GM12874 (cell line): ENCODE measurements around the gene KIF5A.

Experiments
- CTCF ChIP-seq: IDR thresholded peaks from 2 replicates; pipeline ENCODE4 v1.5.1; 2011; ENCODE audit warnings: low read depth, mild to moderate bottlenecking, control low read depth, low read length, moderate library complexity; ENCODE audit not compliant: insufficient read depth

Gene KIF5A

GRCh38 chr12:57548488-57548887 lies 1.4 kb upstream of the KIF5A start:
- TF ChIP-seq CTCF, result no peak

- no peak for TF ChIP-seq CTCF
Observed at GRCh38 chr12:57549203-57549908, 488 bp upstream of the KIF5A start.

- no peak for TF ChIP-seq CTCF
Observed at GRCh38 chr12:57550641-57551549, 1.1 kb downstream of the KIF5A start.

- no peak for TF ChIP-seq CTCF
Observed at GRCh38 chr12:57551637-57552305, 1.9 kb downstream of the KIF5A start.

GRCh38 chr12:57552306-57552651 lies 2.4 kb downstream of the KIF5A start:
- TF ChIP-seq CTCF, result no peak

- TF ChIP-seq CTCF, result no peak
Observed at GRCh38 chr12:57552835-57553313, 3.0 kb downstream of the KIF5A start.

GRCh38 chr12:57553343-57554202 lies 3.7 kb downstream of the KIF5A start:
- no peak for TF ChIP-seq CTCF
